ENCODE measurements around the gene LZTFL1. TPM values are rescaled to one million over a fixed set of nuclear protein-coding genes. Genes with fewer than 3 reads are reported as not detected.

The LZTFL1 gene
- polyA plus RNA-seq, 1 experiment: 32.4 TPM

DNA sequence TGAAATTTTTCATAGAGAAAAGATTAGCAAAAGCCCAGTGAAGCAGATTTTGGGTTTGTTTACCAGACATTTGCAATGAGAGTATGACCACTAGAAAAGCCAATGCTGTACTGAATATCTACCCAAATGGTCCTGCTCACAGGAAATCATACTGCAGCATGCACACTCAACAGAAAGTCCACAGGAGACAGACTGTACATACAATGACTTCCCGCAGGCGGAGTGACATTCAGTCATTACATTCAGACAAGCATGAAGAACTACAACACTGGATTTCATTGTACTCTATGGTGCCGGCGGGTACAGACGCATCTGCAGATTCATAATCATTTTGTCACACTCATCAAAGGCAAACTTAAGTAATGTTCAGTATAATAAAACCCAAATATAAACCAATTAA is 11.8 kb downstream of the LZTFL1 start:
- Histone ChIP-seq H3K4me3 (ENCODE audit: low read depth, low read length) (no peak overlapping the region), H3K27ac (ENCODE audit: low read depth, low read length) (no peak overlapping the region), H3K27me3 (ENCODE audit: control insufficient read depth, insufficient read depth, low read length) (no peaks in the 10 kb centered on the region), H3K9me3 (ENCODE audit: control insufficient read depth, insufficient read depth, low read length) (no peaks in the 10 kb centered on the region)
- TF ChIP-seq, protein P1, sequence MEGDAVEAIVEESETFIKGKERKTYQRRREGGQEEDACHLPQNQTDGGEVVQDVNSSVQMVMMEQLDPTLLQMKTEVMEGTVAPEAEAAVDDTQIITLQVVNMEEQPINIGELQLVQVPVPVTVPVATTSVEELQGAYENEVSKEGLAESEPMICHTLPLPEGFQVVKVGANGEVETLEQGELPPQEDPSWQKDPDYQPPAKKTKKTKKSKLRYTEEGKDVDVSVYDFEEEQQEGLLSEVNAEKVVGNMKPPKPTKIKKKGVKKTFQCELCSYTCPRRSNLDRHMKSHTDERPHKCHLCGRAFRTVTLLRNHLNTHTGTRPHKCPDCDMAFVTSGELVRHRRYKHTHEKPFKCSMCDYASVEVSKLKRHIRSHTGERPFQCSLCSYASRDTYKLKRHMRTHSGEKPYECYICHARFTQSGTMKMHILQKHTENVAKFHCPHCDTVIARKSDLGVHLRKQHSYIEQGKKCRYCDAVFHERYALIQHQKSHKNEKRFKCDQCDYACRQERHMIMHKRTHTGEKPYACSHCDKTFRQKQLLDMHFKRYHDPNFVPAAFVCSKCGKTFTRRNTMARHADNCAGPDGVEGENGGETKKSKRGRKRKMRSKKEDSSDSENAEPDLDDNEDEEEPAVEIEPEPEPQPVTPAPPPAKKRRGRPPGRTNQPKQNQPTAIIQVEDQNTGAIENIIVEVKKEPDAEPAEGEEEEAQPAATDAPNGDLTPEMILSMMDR (IDR thresholded peaks at IDR 0.05; ENCODE audit: low read depth, low read length): no peak
- CTCF ChIA-PET: interaction anchor here (1.2 kb wide), 1 partner anchor 98 kb away, joined by 3 read pairs; no protein-coding TSS in a partner anchor
- POLR2A ChIA-PET: no interaction called here
- DNase-seq (ENCODE audit: low read depth, low spot score): no peak

DNA sequence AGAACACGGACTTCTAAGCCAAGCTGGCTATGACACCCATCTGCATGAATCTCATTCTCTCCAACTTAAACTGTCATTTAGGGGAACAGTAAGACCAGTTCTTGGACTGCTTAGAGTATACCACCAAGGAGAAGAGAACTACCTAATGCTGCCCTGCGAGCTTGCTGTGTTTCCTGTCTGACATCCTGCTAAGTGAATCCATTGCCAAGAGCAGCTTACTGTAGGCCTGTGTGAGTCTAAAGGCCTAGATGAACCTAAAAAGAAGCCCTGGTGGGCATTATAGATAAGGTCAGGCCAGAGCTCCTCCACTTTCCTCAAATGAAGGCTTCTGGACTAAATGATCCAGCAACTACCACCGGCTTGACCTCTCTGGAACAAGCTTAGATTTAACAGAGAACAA is 15.0 kb downstream of the LZTFL1 start:
- ChIA-PET CTCF (no interaction called here), POLR2A (no interaction called here)
- no peak overlapping the region for H3K4me3 ChIP-seq (ENCODE audit: low read depth, low read length)
- no peaks in the 10 kb centered on the region for H3K27me3 ChIP-seq (ENCODE audit: control insufficient read depth, insufficient read depth, low read length)
- TF ChIP-seq, protein P1 (IDR thresholded peaks at IDR 0.05; ENCODE audit: low read depth, low read length): no peak
- DNase-seq (ENCODE audit: low read depth, low spot score): no peak
- no peak overlapping the region for H3K27ac ChIP-seq (ENCODE audit: low read depth, low read length)
- H3K9me3 ChIP-seq (ENCODE audit: control insufficient read depth, insufficient read depth, low read length): no peaks in the 10 kb centered on the region

DNA sequence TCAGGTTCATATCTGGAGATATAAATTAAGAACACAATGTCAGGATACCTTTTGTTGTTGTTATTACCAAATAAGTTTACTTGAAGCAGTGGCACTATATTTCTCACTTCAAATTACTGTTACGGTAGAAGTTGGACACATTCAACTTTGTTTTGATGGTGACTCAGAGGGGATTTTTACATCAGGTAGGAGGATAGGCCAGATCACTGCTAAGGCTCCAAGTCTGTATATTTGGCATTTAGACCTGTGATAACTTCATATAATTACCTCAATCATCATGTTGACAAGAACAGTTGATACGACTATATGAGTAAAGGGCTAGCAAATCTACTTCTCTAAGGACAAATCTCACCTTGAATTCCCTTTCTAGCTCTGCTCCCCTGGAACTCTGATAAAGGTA is 15.6 kb downstream of the LZTFL1 start:
- ChIA-PET POLR2A (no interaction called here), CTCF (no interaction called here)
- no peaks in the 10 kb centered on the region for H3K9me3 ChIP-seq (ENCODE audit: control insufficient read depth, insufficient read depth, low read length)
- no peak overlapping the region for H3K4me3 ChIP-seq (ENCODE audit: low read depth, low read length)
- TF ChIP-seq, protein P1 (IDR thresholded peaks at IDR 0.05; ENCODE audit: low read depth, low read length): no peak
- no peak overlapping the region for H3K27ac ChIP-seq (ENCODE audit: low read depth, low read length)
- no peak for DNase-seq (ENCODE audit: low read depth, low spot score)
- no peaks in the 10 kb centered on the region for H3K27me3 ChIP-seq (ENCODE audit: control insufficient read depth, insufficient read depth, low read length)

DNA sequence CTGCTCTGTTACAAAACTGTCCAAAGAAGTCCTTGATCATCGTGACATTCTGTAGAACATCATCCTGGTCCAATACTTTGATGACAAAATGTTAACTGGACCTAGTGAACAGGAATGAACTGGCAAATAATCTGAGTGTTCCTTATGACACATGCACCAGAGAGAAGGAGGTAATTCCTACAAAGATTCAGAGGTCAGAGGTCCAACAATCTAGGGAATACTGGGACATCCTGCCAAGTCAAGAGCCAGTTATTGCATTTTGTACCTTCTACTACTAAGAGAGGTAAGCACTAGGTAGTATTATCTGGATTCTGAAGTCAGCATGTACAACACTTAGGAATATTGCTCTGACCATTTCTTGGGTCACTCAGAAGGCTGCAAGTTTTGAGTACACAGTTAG is 20.8 kb downstream of the LZTFL1 start:
- Histone ChIP-seq H3K27me3 (ENCODE audit: control insufficient read depth, insufficient read depth, low read length) (peaks cover under 1% of the 10 kb centered on the region), H3K9me3 (ENCODE audit: control insufficient read depth, insufficient read depth, low read length) (peaks cover 2% of the 10 kb centered on the region), H3K27ac (ENCODE audit: low read depth, low read length) (no peak overlapping the region), H3K4me3 (ENCODE audit: low read depth, low read length) (no peak overlapping the region)
- TF ChIP-seq, protein P1 (IDR thresholded peaks at IDR 0.05; ENCODE audit: low read depth, low read length): no peak
- DNase-seq (ENCODE audit: low read depth, low spot score): no peak
- ChIA-PET CTCF (interaction anchor here (1.2 kb wide), 1 partner anchor 279 kb away, joined by 5 read pairs; no protein-coding TSS in a partner anchor), POLR2A (no interaction called here)

DNA sequence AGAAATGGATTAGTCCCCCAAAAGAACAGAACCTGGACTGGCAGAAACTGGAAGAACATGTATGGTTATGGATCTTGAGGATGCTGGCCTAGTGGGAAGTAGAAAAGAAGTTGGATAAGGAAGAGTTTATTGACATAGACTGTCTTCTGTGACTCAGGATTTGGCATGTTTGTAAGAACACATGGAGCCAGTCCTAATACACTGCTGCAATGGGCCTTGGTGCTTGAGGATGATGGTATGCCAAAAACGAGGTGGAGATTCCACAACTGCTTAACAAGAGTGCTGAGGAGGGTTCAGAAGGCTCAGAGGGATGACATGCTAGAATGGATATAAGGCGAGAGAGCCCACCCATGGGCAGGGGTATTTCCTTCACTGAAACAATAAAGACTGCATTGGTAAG is 22.4 kb downstream of the LZTFL1 start:
- CTCF ChIA-PET: no interaction called here
- Histone ChIP-seq H3K27me3 (ENCODE audit: control insufficient read depth, insufficient read depth, low read length) (peaks cover 4% of the 10 kb centered on the region), H3K4me3 (ENCODE audit: low read depth, low read length) (no peak overlapping the region), H3K9me3 (ENCODE audit: control insufficient read depth, insufficient read depth, low read length) (peaks cover 6% of the 10 kb centered on the region), H3K27ac (ENCODE audit: low read depth, low read length) (no peak overlapping the region)
- POLR2A ChIA-PET: no interaction called here
- peak; percentile 23 for DNase-seq (ENCODE audit: low read depth, low spot score)
- TF ChIP-seq, protein P1 (IDR thresholded peaks at IDR 0.05; ENCODE audit: low read depth, low read length): no peak

Data from AG04450 (cell line).